Peyer's patch (tissue), 4 donors: ENCODE measurements around the gene UBR2. TPM values are rescaled to one million over a fixed set of nuclear protein-coding genes. Genes with fewer than 3 reads are reported as not detected.
"Not testable (repeated sequence)": the region's sequence is repeated elsewhere in the genome, so short reads cannot be mapped to it uniquely, and the experiment has no call there.

Experiments used
- DNase-seq, 3 donors: peaks; one replicate each; pipeline ENCODE4 v3.0.0-alpha.2; 2017 to 2019
- H3K27ac ChIP-seq, 4 donors: fragments of 200-600 bp; sonication (generic); one replicate each; pipeline ENCODE4 v1.5.1; 2016 to 2019
- H3K27me3 ChIP-seq, 2 donors: fragments of 200-600 bp; sonication (generic); one replicate each; pipeline ENCODE4 v1.5.1; 2019
- H3K36me3 ChIP-seq, 3 donors: fragments of 200-600 bp; sonication (generic); one replicate each; pipeline ENCODE4 v1.5.1; 2016 to 2019
- H3K4me1 ChIP-seq, 4 donors: fragments of 200-600 bp; sonication (generic); one replicate each; pipeline ENCODE4 v1.5.1; 2016 to 2019
- H3K4me3 ChIP-seq, 4 donors: fragments of 200-600 bp; sonication (generic); 1 replicate in 3 of 4; 2 replicates in 1 of 4; pipeline ENCODE4 v1.5.1; 2016 to 2019; ENCODE audit warnings: mild to moderate bottlenecking in 1 of 4
- H3K9me3 ChIP-seq, 4 donors: fragments of 200-600 bp; sonication (generic); one replicate each; pipeline ENCODE4 v1.5.1; 2016 to 2019; ENCODE audit warnings: mild to moderate bottlenecking in 1 of 4
- POLR2A ChIP-seq, 2 donors: fragments of 450-650 bp; IDR thresholded peaks; one replicate each; pipeline ENCODE4 v1.5.1; 2017; ENCODE audit warnings: antibody characterized with exemption in 2 of 2, mild to moderate bottlenecking in 2 of 2, moderate library complexity in 2 of 2
- total RNA-seq, 4 donors: library from RNA; depleted of rRNA; stranded (reverse); fragments of >200 nt; gene quantifications; one replicate each; pipeline ENCODE4 v1.1.0, GENCODE V29; 2016
- TF ChIP-seq, protein P1 (sequence below), 6 experiments: fragments of 450-650 bp in 4 of 6; fragments of 200-600 bp in 2 of 6; sonication (generic) in 1 of 6; IDR thresholded peaks; one replicate each; pipeline ENCODE4 v1.5.1; 2017 to 2019; ENCODE audit warnings: antibody characterized with exemption in 6 of 6, mild to moderate bottlenecking in 3 of 6, moderate library complexity in 1 of 6

The UBR2 gene
- total RNA-seq, 4 donors from 2014 or later, result 36.4 to 51.2 (median 41.1) TPM

DNA sequence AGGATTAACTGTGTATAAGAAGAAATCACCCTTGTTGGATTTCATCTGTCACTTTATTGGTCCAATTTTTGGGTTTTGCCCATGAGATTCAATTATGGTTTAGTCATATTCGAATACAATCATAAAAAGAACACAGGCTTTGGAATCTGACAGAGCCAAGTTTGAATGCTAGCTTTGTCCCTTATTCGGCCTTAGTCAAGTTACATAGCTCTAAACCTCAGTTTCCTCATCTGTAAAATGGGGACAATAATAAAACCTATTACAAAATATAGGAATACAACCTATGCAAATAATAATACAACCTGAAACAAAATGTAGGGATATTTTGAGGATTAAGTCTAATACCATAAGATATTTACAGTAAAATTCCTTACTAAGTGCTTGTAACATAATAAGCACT is 100.9 kb downstream of the UBR2 start:
- TF ChIP-seq POLR2A (IDR thresholded peaks at IDR 0.05), result no peak
- TF ChIP-seq, protein P1, sequence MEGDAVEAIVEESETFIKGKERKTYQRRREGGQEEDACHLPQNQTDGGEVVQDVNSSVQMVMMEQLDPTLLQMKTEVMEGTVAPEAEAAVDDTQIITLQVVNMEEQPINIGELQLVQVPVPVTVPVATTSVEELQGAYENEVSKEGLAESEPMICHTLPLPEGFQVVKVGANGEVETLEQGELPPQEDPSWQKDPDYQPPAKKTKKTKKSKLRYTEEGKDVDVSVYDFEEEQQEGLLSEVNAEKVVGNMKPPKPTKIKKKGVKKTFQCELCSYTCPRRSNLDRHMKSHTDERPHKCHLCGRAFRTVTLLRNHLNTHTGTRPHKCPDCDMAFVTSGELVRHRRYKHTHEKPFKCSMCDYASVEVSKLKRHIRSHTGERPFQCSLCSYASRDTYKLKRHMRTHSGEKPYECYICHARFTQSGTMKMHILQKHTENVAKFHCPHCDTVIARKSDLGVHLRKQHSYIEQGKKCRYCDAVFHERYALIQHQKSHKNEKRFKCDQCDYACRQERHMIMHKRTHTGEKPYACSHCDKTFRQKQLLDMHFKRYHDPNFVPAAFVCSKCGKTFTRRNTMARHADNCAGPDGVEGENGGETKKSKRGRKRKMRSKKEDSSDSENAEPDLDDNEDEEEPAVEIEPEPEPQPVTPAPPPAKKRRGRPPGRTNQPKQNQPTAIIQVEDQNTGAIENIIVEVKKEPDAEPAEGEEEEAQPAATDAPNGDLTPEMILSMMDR (IDR thresholded peaks at IDR 0.05), result no peak
- H3K9me3 ChIP-seq, result no peaks in the 10 kb centered on the region
- H3K36me3 ChIP-seq, result peaks cover 0 to 89% (median 4%) of the 10 kb centered on the region in 3 donors

GRCh38 chr6:42674368-42674767 is 110.5 kb downstream of the UBR2 start:
- H3K4me1 ChIP-seq, H3K9me3 ChIP-seq, H3K27me3 ChIP-seq, H3K27ac ChIP-seq, DNase-seq, H3K4me3 ChIP-seq: not testable (repeated sequence)
- H3K36me3 ChIP-seq, result peaks cover 0 to 100% (median 0%) of the 10 kb centered on the region in 3 donors

More for the DNA sequence above, 100.9 kb downstream of the UBR2 start:
- no peaks in the 10 kb centered on the region for H3K4me1 ChIP-seq
- H3K4me3 ChIP-seq, result no peak overlapping the region
- H3K27ac ChIP-seq, result no peak overlapping the region
- no peak for DNase-seq
- no peaks in the 10 kb centered on the region for H3K27me3 ChIP-seq

DNA sequence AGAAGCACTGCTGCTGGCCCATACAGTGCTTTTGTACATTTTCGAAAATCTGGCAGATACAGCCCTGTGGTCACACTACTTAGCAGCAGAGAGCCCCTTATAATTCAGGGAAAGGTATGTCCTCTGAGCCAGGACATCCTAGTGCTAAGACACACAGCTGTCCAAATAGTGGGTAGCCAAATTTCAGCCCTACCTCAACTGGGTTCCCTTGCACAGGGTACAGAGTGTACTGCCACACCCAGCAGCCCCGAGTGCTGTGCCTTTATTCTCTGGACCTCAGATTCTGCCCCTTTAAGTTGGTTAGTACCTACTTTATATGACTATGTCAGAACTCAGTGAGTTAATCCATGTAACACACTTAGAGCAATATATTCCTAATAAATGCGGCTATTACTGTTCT is 111.0 kb downstream of the UBR2 start:
- TF ChIP-seq, protein P1 (IDR thresholded peaks at IDR 0.05), result no peak
- no peak for TF ChIP-seq POLR2A (IDR thresholded peaks at IDR 0.05)
- no peaks in the 10 kb centered on the region for H3K4me1 ChIP-seq
- no peaks in the 10 kb centered on the region for H3K27me3 ChIP-seq

DNA sequence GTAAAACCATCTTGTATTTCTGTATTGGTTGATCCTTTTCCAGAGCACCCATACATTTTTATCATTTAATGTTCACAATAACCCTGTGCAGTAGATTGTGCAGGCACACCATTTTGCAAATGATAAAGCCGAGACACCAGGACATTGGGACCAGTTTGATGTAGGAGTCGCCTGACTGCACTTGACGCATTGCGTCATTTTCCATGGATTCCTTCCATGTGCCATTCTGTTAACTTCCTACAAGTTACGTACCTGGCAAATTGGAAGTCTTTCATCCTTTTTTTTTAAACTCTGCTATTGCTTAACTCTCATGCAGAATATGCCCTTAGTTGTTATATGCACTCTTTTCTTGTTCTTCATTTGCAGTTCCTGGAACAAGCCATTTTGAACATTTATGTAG is 115.5 kb downstream of the UBR2 start:
- Histone ChIP-seq H3K9me3 (no peaks in the 10 kb centered on the region), H3K27me3 (no peaks in the 10 kb centered on the region), H3K4me3 (no peak overlapping the region), H3K36me3 (peaks cover 0 to 100% (median 3%) of the 10 kb centered on the region in 3 donors), H3K4me1 (no peaks in the 10 kb centered on the region), H3K27ac (no peak overlapping the region)
- no peak for DNase-seq
- TF ChIP-seq, protein P1 (IDR thresholded peaks at IDR 0.05), result no peak
- no peak for TF ChIP-seq POLR2A (IDR thresholded peaks at IDR 0.05)

More for the DNA sequence above, 111.0 kb downstream of the UBR2 start:
- Histone ChIP-seq H3K36me3 (peaks cover 0 to 100% (median 0%) of the 10 kb centered on the region in 3 donors), H3K4me3 (no peak overlapping the region), H3K9me3 (no peaks in the 10 kb centered on the region), H3K27ac (no peak overlapping the region)
- DNase-seq, result no peak

GRCh38 chr6:42688281-42688680 is 124.5 kb downstream of the UBR2 start:
- no peak for DNase-seq
- Histone ChIP-seq H3K36me3 (peaks cover 0 to 95% (median 0%) of the 10 kb centered on the region in 3 donors), H3K4me1 (no peaks in the 10 kb centered on the region), H3K27ac (no peak overlapping the region), H3K9me3 (no peaks in the 10 kb centered on the region), H3K4me3 (no peak overlapping the region), H3K27me3 (no peaks in the 10 kb centered on the region)
- no peak for TF ChIP-seq POLR2A (IDR thresholded peaks at IDR 0.05)
- TF ChIP-seq, protein P1 (IDR thresholded peaks at IDR 0.05), result no peak

DNA sequence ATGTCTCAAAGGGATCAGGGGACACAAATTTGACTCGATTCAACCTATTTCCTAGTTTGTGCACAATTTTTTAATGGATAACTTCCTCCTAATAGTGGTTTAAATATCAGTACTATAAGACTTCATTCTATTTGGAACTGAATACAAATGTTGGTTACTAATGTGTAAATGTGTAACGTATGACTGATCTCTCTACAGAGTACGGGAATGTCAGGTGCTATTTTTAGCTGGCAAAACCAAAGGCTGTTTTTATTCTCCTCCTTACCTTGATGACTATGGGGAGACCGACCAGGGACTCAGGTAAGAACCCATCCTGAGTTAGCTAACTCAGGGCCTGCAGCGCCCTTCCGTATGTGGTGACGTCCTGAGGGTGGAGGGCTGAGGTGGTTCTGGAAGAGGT is 125.5 kb downstream of the UBR2 start:
- no peak for DNase-seq
- H3K36me3 ChIP-seq, result peaks cover 0 to 89% (median 0%) of the 10 kb centered on the region in 3 donors
- no peaks in the 10 kb centered on the region for H3K27me3 ChIP-seq
- H3K27ac ChIP-seq, result no peak overlapping the region
- no peak overlapping the region for H3K4me3 ChIP-seq
- TF ChIP-seq, protein P1 (IDR thresholded peaks at IDR 0.05), result no peak
- TF ChIP-seq POLR2A (IDR thresholded peaks at IDR 0.05), result no peak
- H3K4me1 ChIP-seq, result no peaks in the 10 kb centered on the region
- no peaks in the 10 kb centered on the region for H3K9me3 ChIP-seq
